GM19452 (cell line): ENCODE results near the gene ZNF341.
"Not testable (repeated sequence)": the region's sequence is repeated elsewhere in the genome, so short reads cannot be mapped to it uniquely, and the experiment has no call there.

Source experiments
- ATAC-seq: cut with Tn5 transposase; IDR thresholded peaks from one replicate; pipeline ENCODE4 v1.9.1; 2021; ENCODE audit not compliant: unreplicated experiment

ZNF341 gene

DNA sequence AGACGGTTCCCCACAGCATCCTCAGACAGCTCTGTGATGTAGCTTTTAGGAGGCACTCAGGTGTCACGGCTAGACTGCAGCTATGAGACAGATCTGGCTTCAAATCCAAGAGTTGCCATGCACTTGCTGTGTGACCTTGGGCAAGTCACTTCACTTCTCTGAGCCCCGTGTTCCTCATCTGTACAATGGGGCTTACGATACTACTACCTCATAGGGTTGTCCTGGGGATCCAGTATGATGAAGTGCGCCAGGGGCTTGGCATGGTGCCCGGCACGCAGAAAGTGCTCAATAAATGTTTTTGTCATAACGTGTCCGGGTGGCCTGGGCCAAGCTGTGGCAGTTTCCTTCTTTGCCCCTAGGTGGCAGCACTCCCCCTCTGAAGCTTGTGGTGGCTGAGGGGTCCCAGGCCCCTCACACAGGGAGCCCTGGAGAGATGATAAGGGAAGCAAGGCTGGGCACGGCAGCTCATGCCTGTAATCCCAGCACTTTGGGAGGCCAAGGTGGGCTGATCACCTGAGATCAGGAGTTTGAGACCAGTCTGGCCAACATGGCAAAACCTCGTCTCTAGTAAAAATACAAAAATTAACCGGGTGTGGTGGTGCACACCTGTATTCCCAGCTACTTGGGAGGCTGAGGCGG is 60.3 kb downstream of the ZNF341 start:
- no peak for ATAC-seq

DNA sequence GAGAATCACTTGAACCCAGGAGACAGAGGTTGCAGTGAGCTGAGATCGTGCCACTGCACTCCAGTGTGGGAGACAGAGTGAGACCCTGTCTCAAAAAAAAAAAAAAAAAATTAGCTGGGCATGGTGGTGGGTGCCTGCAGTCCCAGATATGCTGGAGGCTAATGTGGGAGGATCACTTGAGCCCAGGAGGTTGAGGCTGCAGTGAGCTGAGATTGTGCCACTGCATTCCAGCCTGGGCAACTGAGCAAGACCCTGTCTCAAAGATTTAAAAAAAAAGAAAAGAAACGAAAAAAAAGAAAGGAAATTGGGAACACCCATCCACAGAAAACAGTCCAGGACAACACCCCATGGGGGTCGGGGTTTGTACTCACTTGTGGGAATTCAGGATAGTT is 60.8 kb downstream of the ZNF341 start:
- ATAC-seq = not testable (repeated sequence)

DNA sequence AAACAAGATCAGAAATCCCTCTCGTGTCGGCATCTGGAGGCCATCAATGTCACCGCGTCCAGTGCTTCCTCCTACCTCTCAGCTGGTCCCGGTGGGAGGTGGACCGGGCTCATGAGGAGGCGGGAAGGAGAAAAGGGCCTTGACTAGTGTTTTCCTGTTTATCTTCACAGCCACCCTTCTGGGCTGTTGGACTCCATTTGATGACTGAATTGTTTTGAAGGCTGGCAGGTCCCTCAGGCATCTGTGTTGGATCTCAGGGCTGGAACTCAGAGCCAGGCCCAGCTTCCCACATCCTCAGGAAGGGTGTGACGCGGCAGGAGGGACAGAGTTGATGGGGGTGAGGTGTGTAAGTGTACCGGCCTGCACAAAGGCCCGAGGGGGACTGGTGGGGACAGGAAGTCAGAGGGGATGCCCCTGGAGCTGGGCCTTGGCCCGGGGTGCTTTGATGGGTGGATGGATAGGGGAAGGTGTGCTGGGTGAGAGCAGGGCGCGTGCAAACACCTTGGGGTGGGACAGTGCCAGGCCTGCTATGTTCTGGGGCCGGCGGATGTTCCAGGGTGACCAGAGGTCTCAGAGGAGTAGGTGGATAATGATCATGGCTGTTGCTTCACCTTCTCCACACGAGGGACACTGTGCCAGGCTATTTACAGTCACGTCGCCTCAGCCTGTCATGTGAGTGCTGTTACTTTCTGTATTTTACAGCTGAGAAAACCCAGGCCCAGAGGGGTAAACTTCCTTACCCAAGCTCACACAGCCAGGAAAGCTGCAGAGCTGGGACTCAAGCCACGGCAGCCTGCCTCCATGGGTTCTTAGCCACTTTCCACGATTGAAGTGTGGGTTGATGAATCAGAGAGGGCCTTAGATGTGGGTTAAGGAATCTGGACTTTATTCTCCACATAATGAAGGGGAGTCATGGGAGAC is 61.5 kb downstream of the ZNF341 start:
- no peak for ATAC-seq

DNA sequence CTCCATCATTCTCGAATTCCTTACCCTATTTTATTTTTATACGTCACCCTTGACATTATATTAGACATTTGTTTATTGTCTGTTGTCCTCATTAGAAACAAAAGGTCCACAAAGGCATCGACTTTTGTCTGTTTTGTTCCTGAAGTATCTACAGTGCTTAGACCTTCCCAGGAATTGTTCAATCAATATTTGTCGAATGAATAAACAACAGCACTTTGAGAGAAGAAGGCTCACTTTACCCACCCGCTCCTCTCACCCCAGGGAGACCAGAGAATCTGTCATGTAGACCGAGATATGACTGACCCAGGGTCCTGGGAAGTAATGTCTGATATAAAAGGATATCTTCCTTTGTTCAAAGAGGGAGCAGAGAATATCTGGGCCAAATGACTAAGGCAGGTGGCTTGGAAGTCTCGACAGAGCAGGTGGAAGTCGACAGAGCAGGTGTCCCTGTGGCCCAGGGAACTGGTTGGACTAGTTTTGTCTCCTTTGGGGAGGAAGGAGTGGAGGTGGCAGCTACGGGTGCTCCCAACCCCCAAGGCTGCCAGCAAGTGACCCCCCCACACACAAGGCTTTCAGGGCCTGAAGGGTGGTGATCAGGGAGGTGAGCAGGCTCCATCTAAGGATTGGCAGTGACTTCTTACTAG is 64.6 kb downstream of the ZNF341 start:
- ATAC-seq = no peak

DNA sequence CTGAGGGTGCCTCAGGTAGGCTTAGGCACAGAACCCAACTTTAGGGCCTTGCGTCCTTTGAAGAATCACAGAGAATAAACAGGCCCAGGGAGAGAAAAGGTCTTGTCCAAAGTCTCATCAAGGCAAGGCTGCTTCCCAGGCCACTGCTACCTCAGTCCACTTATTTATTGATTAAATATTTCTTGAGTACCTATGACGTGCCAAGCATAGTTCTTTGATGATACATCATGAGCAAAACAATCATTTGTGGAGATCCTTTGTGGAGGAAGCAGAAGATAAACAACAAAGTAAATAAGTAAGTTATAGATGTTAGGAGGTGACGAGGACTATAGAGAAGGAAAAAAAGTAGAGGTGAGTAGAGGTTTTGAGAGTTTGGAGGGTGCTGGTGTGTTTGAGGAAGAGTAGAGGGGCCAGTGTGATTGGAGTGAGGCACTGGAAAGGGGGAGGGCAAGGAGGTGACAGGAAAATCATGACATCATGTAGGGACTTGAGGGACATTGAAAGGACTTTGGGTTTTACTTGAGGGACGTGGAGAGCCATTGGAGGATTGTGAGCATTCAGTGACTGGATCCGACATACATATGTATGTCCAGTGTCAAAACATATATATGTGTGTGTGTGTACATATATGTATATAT is 65.2 kb downstream of the ZNF341 start:
- no peak for ATAC-seq

DNA sequence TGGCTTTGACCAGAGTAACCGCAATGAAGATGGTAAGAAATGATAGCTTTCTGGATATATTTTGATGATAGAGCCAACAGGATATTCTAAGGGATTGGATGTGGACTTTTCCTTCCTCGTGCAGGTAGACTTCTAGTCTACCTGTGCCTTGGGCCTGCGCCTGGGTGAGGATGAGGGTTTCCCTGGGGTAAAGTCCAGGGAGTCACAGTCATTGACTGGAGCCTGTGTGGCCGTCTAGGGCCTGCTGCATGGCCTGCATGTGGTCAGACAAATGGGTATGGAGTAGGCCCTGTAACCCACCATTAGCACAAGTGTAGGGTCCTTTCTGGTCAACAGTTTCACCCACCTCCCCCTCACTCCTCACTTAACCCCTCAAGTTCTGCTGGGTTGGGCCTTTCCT is 66.6 kb downstream of the ZNF341 start:
- no peak for ATAC-seq

DNA sequence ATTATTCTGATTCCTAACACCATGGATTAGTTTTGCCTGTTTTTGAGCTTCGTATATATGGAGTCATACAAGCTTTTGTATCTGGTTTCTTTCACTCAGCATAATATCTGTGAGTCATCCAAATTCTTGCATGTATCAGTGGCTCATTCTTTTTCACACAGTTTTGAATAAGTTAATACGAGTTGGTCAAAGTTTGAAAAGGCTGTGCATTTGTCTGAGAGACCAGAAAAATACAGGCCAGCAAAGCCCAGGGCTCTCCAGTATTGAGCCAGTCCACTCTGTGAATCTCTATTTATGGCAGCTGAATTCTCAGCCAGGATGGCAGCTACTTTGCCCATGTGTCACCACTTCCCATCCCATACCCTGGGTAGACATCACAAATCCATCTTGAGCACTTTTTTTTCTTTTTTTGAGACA is 72.1 kb downstream of the ZNF341 start:
- ATAC-seq = no peak

DNA sequence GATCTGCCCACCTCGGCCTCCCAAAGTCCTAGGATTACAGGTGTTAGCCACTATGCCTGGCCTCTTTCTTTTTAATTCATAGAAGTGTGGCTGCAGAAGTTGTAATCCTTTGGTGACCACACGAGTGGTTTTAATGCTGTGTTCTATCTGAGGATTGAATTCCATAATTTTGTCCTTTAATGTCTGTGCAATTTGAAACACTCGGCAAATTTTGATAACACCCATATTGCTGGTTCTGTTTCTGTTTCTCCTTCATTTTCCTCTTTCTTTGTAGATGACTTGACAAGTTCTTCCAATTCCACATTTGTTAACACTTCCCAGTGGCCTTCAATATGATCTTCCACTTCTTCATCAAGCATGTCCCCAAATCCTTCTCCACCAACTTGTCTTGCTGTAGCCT is 76.6 kb downstream of the ZNF341 start:
- no peak for ATAC-seq

DNA sequence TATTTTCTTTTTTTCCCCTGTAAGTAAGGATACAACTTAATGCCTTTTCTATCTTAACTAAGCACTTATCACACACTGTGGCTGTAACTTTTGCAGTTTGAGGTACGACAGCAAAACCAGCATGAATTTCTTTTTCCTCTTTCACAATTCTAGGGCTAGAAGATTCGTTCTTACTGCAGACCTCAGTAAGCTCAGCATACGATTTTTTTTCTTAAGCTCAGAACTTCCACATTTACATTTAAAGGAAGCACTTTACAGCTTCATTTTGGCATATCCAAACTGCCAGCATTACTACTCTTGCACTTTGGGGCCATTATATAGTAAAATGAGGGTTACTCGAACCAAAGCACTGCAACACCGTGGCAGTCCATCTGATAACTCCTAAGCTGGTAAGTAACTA is 78.5 kb downstream of the ZNF341 start:
- no peak for ATAC-seq

DNA sequence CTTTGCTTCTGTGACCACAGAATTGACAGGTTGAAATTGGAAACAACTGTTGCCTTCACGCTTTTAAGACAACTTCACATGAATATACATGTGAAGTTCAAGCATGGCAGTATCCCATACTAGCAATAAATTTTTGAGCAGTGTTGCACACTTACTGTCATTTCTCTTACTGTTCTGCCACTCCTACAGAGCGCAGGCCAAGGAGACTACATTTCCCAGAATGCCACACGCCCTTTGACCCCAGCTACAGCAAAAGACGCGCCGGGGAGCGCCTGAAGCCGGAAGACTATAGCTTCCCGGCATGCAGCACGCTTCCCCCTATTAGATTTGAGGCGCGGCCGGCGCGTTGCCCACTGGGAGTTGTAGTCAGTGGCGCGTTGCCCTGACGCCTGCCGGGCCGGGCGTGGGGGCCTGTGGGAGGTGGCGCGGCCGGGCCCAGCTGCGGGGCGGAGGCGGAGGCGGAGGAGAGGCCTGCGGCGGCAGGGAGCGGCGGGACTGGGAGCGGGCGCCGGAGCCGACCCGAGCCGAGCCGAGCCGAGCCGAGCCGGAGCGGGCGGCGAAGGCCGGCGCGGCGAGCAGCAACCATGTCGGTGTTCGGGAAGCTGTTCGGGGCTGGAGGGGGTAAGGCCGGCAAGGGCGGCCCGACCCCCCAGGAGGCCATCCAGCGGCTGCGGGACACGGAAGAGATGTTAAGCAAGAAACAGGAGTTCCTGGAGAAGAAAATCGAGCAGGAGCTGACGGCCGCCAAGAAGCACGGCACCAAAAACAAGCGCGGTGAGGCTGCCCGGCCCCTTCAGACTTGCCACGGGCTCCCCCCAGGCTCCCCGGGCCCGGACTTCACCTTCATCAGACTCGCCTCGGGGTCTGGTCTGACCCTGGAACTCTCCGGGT is 79.3 kb downstream of the ZNF341 start, which contains the start of gene CHMP4B:
CHMP4B (plus strand) TSS at position 464 of the 891 bp plus-strand sequence; CDS start at position 585, 121 bp downstream.
- peak; percentile 96 for ATAC-seq

DNA sequence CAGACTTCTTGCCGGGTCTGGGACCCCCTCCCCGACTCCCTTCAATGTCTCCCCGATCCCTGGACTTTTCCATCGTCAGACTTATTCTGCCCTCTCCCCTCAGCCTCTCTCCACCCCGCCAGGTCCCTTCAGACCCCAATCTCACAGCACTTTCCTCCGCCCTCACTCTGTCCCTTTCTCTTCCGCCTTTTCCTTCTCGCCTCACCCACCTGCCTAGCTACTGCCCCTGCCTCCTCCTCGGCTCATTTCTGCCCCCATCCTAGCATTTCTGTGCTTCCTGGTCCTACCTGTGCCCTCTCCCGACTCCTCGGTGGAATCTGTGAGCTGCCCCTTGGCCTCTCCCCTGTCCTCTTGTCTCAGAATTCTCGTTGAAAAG is 80.0 kb downstream of the ZNF341 start:
- ATAC-seq = peak; percentile 5

DNA sequence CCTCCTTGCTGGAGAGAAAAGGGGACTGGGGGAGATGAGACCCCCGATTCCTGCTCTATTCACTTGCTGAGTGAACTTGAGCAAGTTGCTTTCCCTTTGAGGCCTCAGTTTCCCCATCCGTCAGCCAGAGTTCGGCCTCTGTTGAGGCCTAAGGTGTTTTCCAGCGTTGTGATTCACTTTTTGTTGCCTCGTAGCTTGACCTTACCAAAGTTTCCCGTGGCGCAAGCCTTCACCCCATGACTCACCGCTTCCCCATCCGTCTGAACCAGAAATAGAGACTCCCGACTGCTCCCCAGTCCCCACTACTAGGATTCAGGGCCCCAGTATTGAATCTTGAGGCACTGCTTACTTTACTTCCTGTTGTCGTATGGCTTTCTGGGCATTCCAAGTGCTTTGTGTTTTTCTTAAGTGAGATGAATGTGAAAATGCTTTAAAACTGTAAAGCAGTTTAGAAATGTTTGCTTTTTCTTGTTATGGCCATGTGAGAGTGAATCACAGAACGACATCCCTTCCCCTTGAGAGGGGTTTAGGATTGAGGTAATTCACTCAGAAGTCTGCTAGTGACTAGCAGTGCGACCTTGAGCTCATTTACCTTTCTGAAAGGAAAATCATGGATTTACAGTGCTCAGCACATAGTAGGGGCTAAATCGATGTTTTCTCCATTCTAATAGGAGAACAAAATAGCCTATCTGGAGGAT is 80.5 kb downstream of the ZNF341 start:
- ATAC-seq = no peak

DNA sequence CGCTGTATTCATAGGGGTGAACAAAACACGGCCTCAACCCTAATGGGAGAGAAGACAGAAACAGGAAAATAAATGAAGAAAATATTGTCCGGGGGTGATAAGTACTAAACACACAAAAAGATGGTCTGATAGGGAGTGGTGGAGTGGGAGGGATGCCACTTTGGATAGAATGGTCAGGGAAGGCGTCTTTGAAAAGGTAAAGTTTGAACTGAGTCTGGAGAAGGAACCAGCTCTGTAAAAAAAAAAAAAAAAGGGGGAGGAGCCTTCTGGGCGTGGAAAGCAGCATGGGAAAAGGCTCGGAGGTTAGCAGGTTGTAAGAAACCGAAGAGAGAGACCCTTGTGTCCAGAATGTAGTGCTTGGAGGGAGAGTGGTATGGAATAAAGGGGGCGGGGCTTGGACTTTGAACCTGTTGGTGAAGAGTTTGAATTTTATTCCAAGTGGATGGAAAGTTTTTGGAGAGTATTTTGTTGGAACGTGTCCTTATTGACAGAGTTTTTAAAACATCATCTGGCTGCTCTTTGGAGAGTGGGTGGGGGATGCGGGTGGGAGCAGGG is 81.2 kb downstream of the ZNF341 start:
- no peak for ATAC-seq

DNA sequence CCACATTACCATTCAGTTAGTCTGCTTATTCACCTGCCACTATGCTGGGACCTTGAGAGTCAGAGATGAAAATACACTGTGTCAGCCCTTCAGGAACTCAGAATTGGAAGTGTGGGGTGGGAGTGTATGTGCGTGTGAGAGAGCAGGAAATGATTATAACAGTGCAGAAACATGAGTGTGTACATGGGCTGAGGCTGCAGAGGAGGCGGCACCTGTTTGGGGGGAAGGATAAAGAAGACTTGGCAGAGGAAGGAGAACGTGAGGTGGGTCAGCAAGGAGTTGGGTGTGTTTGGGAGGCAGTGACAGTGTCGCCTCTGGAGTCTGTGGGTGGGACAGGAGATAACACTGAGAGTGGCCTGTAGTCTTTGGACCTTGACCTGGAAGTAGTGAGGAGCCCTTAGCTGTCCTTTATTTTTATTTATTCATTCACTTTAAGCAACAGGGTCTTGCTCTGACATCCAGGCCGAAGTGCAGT is 82.5 kb downstream of the ZNF341 start:
- ATAC-seq = no peak

DNA sequence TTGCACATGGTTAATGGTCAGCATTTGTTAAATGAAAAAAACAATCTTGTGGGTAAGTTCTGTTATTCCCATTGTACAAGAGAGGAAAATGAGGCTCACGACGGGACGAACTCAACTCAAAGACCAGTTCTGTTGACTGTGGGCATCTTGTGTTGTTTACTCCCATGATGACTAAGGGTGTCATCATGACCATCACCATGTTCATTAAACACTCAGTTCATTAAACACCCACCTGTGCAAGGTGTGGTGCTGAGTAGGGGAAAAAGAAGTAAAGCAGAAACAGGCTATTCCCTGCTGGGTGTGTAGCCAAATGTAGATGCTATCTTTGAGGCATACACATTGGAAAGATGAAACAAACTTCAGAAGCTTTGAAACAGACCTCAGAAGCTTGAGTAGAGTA is 83.9 kb downstream of the ZNF341 start:
- ATAC-seq = no peak

DNA sequence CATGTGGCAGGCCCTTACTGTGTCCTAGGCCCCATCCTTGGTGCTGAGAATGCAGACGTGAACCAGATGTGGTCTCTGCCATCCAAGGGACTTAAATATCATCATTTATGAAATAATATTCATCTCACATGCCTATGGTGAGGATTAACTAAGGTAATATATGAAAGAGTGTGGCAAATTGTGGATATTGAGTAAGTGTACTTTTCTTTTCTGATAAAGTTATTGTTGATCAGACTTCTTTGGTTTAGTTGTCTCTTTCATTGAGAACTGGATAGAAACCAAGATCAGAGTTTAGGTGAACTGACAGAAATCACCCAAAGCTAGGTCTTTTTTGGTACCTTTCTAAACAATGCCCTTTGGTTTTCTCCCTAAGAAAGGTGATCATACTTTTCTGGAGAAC is 84.4 kb downstream of the ZNF341 start:
- no peak for ATAC-seq

DNA sequence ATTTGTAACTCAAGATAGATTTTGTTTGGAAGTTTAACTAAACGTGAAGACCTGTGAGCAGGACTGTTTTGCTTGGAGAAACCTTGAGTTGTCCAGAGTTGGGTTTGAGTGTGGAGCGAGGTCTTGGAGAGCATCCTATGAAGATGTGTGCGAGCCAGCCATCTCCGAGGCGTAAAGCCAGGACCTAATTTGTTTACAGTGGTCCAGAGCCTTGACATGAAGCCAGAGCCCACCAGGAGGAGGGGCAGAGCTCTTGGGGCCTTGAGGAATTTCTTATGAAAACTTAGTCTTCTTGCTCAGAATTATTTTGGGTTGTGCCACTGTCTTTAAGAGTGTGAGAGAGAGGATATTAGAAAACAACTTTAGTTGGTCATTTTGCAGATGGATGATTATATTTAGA is 85.6 kb downstream of the ZNF341 start:
- ATAC-seq = no peak

DNA sequence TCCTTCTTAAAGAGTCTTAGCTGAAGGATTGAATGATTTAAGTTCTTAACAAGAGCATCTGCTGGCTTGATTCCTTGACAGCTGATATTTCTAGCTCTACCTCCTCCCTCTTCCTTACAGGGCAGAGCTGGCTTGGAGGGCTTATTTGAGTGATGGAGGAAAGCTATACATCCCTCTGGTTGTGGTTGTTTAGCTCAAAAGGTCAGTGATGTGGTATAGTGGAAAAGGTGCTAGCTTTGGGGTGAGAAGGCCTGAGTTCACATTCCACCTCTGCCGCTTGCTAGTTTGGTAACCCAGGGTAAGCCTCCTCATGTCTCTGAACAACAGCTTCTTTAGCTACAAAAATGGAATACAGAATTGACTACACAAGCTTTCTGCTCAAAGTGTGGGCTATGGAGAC is 87.7 kb downstream of the ZNF341 start:
- no peak for ATAC-seq

DNA sequence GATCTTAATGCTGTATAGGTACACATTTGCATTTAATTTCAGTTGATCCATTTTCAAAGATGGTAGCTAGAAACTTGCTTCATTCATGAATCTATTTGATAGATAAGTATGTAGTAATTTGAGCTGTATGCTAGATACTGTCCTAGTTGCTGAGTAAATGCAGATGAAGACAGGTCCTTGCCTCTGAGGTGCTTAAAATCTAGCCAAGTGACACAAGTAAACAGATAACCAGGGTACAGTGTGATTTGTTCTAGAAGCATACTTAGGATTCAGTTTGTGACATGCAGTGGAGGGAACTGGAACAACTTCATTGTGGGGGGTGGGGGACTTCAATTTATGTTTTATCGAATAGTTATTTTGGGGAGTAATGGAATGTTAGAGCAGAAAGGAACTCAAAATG is 88.6 kb downstream of the ZNF341 start:
- no peak for ATAC-seq
